NCI-H345 (cell line): Measurements from ENCODE around the gene FARS2.

Experiments
- DNase-seq: peaks from one replicate; lab custom pipeline; 2025; lab: John Stamatoyannopoulos, UW

Gene FARS2

DNA sequence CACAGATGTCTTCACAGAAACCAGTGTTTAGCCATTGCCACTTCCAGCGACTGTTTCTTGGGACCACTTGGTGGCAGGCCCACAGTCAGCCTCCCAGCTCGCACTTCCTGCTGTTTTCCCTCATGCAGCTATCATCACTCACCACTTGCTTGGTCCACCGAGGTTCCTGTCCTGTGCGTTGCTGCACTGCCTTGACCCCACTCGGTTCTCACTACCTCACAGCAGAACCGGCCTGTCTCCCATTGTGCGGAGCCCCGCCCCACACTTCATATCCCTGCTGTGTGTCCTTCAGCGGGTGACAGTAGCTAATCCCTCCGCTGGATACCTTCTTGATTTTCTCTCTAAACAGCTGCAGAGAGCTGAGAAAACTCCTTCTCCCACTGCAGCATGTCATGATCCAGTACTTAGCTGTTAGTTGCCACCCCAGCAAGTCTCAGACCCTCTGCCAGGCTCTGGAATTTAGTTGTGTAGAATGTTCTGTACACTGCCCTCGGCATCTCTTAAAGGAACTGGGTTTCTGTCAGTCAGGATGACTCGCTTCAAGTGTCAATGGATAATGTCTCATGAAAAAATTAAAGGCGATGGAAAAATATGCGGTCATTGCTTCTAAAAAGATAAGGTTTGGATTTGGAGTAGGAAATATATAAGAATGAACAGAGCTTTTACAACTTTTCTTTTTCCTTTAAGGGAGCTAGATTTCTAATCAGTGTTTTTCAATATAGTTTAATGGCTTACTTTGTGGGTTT, 208.0 kb downstream of the FARS2 start:
- DNase-seq: no peak

DNA sequence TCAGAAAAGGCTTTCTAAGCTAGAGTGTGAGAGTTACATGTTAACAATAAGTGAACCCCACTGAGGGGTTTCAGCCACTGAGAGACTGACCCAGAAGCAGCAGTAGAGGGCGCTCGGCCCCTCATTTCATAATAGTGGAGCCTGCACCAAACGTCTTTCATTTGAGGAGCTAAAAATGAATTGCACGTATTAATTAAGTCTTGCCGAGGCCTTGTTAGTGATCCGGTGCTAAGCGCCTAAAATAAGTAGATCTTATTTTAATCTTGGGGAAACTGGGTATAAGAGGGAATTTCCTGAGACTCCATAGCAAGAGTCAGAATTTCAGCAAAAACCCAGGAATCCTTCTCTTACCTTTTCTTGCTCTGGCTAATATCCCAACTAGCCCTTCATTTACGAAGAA, 209.7 kb downstream of the FARS2 start:
- DNase-seq: peak; percentile 36

DNA sequence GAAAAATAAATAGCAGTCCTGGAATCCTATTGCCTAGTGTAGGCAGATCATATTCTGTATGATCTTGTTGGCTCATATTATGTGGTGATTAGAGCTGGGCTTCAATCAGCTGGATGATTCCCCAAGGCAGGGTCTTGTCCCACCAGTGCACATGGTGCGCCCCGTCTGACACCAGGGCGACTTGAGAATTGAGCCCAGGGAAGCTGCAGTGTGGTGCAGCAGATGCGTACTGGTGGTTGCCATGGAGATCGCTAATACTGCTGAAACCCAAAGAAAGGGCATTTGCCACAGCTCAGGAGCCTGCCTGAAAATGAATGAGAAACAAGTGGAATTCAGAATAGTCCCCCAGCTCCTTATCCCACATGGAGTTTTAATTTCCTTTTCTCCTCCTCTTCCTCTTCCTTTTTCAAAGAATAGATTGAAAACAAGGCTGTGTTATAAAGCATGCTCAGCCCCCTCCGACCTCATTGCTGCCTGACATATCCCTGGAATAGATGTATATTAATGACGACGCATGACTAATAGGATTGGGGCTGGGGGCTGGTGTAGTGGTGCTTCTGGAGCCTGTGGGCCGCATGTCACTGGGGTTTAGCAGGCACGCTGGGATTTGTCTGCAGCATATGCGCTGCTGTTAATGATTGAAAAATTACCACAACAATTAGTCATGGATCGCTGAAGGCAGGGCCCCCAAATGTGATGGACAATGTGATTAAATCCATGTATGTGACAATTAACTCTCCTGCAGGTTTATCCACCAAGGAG, 210.5 kb downstream of the FARS2 start:
- no peak for DNase-seq

DNA sequence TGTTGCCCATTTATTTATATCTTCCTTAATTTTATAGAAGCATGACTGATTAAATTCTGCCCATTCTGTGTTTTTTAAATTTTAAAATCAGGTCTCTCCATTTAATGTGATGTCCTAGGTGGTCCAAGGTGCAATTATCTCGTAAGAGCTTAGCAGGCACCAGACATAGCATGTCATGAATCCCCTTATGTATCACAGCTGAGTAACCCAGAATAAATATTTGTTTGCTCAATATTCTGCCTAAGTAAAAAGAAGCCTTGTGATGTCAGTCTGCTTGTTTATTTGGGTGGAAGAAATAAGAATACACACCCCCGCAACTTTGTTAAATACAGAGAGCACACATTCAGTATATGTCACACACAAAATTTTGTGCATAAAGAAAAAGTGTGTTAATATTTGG, 211.3 kb downstream of the FARS2 start:
- no peak for DNase-seq

DNA sequence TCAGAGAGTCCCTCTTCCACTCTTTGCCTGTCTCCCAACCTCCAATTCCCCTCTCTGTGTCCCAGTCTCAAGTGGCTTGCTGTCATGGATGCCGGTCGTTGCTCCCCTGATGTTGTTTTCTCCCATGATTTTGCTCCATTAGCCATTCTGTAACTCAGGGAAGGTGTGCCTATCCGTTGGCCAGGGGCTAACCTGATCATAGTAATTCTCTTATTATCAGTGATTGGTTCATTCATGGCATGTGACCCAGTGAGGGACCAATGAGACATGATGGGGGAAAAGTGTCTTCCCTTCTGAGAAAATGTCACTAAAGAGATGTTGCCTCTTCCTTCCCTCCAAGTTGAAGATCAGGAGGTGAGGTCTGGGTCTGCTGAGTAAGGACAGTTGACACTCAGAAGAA, 214.5 kb downstream of the FARS2 start:
- DNase-seq: no peak

GRCh38 chr6:5478380-5478779, 217.1 kb downstream of the FARS2 start:
- no peak for DNase-seq

GRCh38 chr6:5481033-5481432, 219.7 kb downstream of the FARS2 start:
- DNase-seq: peak; percentile 38

GRCh38 chr6:5481750-5482149, 220.4 kb downstream of the FARS2 start:
- DNase-seq: no peak

- no peak for DNase-seq
Observed at GRCh38 chr6:5482619-5483018, 221.3 kb downstream of the FARS2 start.

- DNase-seq: no peak
Observed at GRCh38 chr6:5484692-5485091, 223.4 kb downstream of the FARS2 start.

GRCh38 chr6:5486214-5486613, 224.9 kb downstream of the FARS2 start:
- no peak for DNase-seq

DNA sequence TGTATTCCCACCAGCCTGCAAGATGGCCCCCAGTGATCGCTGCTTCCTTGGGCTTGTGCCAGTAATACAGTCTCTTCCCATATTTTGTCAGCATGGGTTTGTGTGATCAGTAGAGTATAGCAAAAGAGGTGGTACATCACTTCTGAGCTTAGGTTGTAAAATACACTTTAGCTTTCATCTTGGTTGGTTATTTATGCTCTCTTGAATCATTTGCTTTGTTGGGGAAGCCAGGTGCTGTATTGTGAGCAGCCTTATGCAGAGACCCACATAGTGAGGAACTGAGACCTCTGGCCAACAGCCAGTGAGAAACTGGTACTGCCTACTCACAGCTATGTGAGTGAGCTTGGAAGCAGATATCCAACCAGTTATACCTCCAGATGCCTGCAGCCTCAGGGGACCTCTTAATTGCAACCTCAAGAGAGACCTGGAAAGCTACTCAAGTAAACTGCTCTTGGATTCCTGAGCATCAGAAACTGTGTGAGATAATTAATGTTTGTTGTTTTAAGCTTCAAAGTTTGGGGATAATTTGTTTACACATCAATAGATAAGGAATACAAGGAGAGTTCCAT, 229.3 kb downstream of the FARS2 start:
- peak; percentile 72 for DNase-seq

DNA sequence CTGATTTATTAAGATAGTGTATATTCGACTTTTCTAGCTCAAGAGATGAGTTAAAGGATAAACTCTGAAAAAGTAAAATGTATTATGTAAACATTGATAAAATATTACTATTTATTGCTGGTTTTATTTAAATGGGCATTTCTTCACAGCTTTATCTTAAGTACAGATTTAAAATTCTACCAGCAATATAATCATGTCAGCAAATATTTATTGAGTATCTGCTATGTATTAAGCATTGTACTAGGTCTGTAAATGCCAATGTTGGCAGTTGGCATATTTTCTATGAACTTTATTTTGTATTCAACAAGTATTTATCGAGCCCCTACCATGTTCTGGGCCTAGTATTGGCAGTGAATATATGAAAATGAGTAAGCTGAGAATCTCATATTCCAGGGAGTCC, 231.0 kb downstream of the FARS2 start:
- DNase-seq: no peak

- no peak for DNase-seq
Observed at GRCh38 chr6:5493806-5494205, 232.5 kb downstream of the FARS2 start.

GRCh38 chr6:5497896-5498578, 236.7 kb downstream of the FARS2 start:
- DNase-seq: no peak

DNA sequence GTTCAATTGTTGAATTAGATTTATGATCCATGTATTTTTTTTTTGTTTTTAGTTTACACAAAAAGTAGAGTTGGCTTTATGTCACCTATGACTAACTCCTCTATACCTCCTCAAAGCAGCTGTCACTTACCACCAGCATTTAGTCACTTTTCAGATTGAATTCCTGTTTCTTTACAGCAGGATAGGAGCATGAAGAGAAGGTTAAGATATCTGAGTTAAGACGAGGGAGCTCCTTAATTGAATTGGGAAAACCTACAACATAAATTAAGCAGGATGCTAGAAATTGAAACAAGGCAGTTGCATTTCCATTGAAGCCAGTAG, 237.2 kb downstream of the FARS2 start:
- DNase-seq: no peak

- DNase-seq: no peak
Observed at GRCh38 chr6:5499644-5500306, 238.5 kb downstream of the FARS2 start.

- DNase-seq: peak; percentile 30
Observed at GRCh38 chr6:5501837-5502236, 240.5 kb downstream of the FARS2 start.

- no peak for DNase-seq
Observed at GRCh38 chr6:5504078-5504477, 242.8 kb downstream of the FARS2 start.

DNA sequence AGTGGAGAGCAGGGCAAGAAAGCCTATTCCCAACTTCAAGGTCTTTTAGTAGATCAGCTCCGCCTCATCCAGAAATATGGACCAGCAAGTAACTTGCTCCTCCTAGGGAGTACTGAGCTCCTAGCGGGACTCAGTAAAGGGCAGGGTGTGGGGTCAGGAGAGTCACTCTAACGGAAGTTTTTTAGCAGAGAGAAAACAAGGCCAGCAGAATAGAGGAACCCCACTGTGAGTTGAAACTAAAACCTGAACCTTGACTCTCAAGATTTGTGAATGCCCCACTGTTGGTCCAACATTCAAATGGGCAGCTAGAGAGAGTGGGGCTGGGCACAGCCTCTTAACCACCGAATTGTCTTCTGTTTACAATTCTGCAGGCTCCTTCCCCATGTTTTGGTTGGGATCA, 244.8 kb downstream of the FARS2 start:
- DNase-seq: no peak

- no peak for DNase-seq
Observed at GRCh38 chr6:5506597-5506996, 245.3 kb downstream of the FARS2 start.

GRCh38 chr6:5507131-5507681, 245.9 kb downstream of the FARS2 start:
- no peak for DNase-seq
